K562 (cell line): ENCODE measurements around the gene RGL2. TPM values are rescaled to one million over a fixed set of nuclear protein-coding genes. Genes with fewer than 3 reads are reported as not detected.

Experiments
- ARID1B ChIP-seq: fragments of 450-650 bp; IDR thresholded peaks from 2 replicates; pipeline ENCODE4 v1.6.1; 2016; ENCODE audit warnings: antibody characterized with exemption, mild to moderate bottlenecking, inconsistent platforms
- ETV5 ChIP-seq: sonication (generic); formaldehyde crosslinking; IDR thresholded peaks from 2 replicates; pipeline ENCODE4 v1.4.0; 2020; ENCODE audit warnings: low read depth, mild to moderate bottlenecking, missing genetic modification reagents
- HIVEP1 ChIP-seq: fragments of 250-450 bp; sonication (Bioruptor Pico); IDR thresholded peaks from 2 replicates; pipeline ENCODE4 v1.4.0; 2020; ENCODE audit warnings: mild to moderate bottlenecking
- SIN3A ChIP-seq, 2 experiments: fragments of 150-350 bp in 1 of 2; IDR thresholded peaks; 2 replicates each; pipeline ENCODE4 v1.6.1; 2011 to 2016; ENCODE audit warnings: borderline replicate concordance in 2 of 2, low read depth in 2 of 2, low read length in 2 of 2, mild to moderate bottlenecking in 2 of 2, moderate library complexity in 2 of 2; ENCODE audit not compliant: control insufficient read depth in 1 of 2
- TEAD1 ChIP-seq, 2 experiments: fragments of 450-650 bp in 1 of 2; sonication (generic) in 1 of 2; formaldehyde crosslinking; IDR thresholded peaks; 2 replicates each; pipeline versions ENCODE4 v1.4.0 to v1.8.0; 2020 to 2022; ENCODE audit warnings: mild to moderate bottlenecking in 2 of 2, missing genetic modification reagents in 1 of 2
- ZNF197 ChIP-seq: fragments of 200-800 bp; sonication (Bioruptor generic); IDR thresholded peaks from 2 replicates; pipeline ENCODE4 v1.6.1; 2016; ENCODE audit warnings: low read depth, missing genetic modification characterization, missing compliant biosample characterization
- ZNF77 ChIP-seq: fragments of 250-450 bp; sonication (Bioruptor Pico); IDR thresholded peaks from 2 replicates; pipeline ENCODE4 v1.5.0; 2020
- ZSCAN29 ChIP-seq: fragments of 450-650 bp; IDR thresholded peaks from 2 replicates; pipeline ENCODE4 v1.6.1; 2017
- polyA plus RNA-seq, 8 experiments: library from polyadenylated mRNA; depleted of rRNA in 4 of 8; stranded (reverse) in 5 of 8; unstranded in 3 of 8; fragments of >200 nt; fragmentation: Nextera tagmentation in 2 of 8; fragmentation: Illumina TruSeq in 1 of 8; extraction: Ambion mirVana in 2 of 8; extraction: Trizol in 1 of 8; gene quantifications; 2 replicates each; pipeline versions ENCODE4 v1.2.1 to v1.2.3, GENCODE V29; 2011 to 2014; ENCODE audit warnings: inconsistent platforms in 1 of 8, missing spikeins in 1 of 8
- total RNA-seq, 7 experiments: library from RNA; depleted of rRNA in 6 of 7; stranded (reverse); fragments of >200 nt in 6 of 7; fragmentation: Illumina TruSeq in 2 of 7; extraction: Trizol in 2 of 7; gene quantifications; 2 replicates each; pipeline versions ENCODE4 v1.2.1 to v1.2.3, GENCODE V29; 2011 to 2021; ENCODE audit warnings: low replicate concordance in 1 of 7
- TF ChIP-seq, protein P1 (sequence below): fragments of 450-650 bp; IDR thresholded peaks from 2 replicates; pipeline ENCODE4 v1.6.1; 2018; ENCODE audit warnings: mild to moderate bottlenecking, low read depth; ENCODE audit not compliant: partially characterized antibody
- TF ChIP-seq, protein P2 (sequence below): IDR thresholded peaks from 2 replicates; pipeline ENCODE4 v1.6.1; 2014; ENCODE audit warnings: antibody characterized with exemption
- TF ChIP-seq, protein P3 (sequence below): fragments of 200-600 bp; sonication (generic); IDR thresholded peaks from one replicate; pipeline ENCODE4 v1.6.1; 2012; ENCODE audit warnings: mild to moderate bottlenecking, low read depth, low read length, inconsistent platforms

Gene RGL2
- total and polyA plus RNA-seq, 9 of the 15 experiments (the other 6 are each of a cell fraction or from before 2014, with no cell fraction given) = 1.8 to 57.1 (median 19.5) TPM

DNA sequence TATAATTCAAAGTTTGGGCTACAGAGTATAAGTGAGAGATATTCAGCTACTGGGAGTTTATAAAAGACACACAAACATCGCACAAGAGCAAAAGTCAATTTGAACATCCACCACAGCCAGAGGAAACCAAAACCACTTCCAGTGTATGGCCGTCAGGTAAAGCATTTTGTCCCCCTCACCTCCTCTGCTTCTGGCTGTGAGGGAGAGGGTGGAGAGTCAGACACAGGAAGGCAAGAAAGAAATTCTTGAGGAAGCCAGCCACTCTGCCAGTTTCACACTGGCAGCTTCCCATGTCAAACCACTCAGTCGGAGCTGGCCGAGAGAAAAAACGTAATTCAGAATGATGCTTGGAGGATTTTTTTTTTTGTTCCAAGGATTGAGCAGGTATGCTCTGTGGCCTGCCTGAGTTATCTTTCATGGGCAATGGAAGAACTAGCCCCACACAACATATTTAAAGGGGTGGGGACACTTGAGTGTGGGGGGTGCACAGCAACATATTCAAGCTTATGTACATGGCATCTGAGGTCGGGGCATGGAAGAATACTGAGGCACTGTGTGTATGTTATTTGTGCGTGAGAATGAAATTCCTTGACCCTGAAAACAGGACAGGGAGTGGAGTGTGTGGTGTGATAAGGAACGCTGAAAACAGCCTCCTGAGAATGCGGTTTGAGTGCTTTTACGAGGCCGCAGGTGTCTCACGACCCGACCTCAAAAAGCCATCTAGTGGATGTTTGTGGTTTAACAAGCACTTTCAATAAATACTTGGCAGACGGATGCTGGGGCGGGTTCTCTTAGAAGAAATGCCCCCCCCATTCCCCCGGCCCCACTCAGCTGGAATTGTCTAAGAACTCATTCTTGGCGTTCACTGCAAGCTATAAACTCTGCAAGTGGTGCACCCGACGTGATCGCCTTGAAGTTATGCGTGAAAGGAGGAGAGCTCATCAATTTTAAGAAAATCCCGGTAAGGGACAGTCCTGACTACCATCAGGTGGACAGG, 46.3 kb upstream of the RGL2 start (continued):
- TF ChIP-seq, protein P1, sequence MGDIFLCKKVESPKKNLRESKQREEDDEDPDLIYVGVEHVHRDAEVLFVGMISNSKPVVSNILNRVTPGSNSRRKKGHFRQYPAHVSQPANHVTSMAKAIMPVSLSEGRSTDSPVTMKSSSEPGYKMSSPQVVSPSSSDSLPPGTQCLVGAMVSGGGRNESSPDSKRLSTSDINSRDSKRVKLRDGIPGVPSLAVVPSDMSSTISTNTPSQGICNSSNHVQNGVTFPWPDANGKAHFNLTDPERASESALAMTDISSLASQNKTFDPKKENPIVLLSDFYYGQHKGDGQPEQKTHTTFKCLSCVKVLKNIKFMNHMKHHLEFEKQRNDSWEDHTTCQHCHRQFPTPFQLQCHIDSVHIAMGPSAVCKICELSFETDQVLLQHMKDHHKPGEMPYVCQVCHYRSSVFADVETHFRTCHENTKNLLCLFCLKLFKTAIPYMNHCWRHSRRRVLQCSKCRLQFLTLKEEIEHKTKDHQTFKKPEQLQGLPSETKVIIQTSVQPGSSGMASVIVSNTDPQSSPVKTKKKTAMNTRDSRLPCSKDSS = no peak
- TF ChIP-seq ZNF197 (no peak), ETV5 (CRISPR knock-in tag) (peak; percentile 61; the same call in 1 of the 2 replicates), HIVEP1 (no peak), ZNF77 (CRISPR knock-in tag) (no peak), ZSCAN29 (peak; percentile 61; the same call in 1 of the 2 replicates), ARID1B (peak; percentile 87), TEAD1 (CRISPR knock-in tag; IDR thresholded peaks at IDR 0.05) (peak; percentile 59 to 91; a peak in 2 of 4 replicates), SIN3A (IDR thresholded peaks at IDR 0.05; ENCODE audit: borderline replicate concordance in 2 of 2, control insufficient read depth in 1 of 2, low read depth in 2 of 2, low read length in 2 of 2) (no peak)
- TF ChIP-seq, protein P2, sequence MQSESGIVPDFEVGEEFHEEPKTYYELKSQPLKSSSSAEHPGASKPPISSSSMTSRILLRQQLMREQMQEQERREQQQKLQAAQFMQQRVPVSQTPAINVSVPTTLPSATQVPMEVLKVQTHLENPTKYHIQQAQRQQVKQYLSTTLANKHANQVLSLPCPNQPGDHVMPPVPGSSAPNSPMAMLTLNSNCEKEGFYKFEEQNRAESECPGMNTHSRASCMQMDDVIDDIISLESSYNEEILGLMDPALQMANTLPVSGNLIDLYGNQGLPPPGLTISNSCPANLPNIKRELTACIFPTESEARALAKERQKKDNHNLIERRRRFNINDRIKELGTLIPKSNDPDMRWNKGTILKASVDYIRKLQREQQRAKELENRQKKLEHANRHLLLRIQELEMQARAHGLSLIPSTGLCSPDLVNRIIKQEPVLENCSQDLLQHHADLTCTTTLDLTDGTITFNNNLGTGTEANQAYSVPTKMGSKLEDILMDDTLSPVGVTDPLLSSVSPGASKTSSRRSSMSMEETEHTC = 0 out of 2 replicates have a peak, but pooled peaks have one; percentile 21
- TF ChIP-seq, protein P3, sequence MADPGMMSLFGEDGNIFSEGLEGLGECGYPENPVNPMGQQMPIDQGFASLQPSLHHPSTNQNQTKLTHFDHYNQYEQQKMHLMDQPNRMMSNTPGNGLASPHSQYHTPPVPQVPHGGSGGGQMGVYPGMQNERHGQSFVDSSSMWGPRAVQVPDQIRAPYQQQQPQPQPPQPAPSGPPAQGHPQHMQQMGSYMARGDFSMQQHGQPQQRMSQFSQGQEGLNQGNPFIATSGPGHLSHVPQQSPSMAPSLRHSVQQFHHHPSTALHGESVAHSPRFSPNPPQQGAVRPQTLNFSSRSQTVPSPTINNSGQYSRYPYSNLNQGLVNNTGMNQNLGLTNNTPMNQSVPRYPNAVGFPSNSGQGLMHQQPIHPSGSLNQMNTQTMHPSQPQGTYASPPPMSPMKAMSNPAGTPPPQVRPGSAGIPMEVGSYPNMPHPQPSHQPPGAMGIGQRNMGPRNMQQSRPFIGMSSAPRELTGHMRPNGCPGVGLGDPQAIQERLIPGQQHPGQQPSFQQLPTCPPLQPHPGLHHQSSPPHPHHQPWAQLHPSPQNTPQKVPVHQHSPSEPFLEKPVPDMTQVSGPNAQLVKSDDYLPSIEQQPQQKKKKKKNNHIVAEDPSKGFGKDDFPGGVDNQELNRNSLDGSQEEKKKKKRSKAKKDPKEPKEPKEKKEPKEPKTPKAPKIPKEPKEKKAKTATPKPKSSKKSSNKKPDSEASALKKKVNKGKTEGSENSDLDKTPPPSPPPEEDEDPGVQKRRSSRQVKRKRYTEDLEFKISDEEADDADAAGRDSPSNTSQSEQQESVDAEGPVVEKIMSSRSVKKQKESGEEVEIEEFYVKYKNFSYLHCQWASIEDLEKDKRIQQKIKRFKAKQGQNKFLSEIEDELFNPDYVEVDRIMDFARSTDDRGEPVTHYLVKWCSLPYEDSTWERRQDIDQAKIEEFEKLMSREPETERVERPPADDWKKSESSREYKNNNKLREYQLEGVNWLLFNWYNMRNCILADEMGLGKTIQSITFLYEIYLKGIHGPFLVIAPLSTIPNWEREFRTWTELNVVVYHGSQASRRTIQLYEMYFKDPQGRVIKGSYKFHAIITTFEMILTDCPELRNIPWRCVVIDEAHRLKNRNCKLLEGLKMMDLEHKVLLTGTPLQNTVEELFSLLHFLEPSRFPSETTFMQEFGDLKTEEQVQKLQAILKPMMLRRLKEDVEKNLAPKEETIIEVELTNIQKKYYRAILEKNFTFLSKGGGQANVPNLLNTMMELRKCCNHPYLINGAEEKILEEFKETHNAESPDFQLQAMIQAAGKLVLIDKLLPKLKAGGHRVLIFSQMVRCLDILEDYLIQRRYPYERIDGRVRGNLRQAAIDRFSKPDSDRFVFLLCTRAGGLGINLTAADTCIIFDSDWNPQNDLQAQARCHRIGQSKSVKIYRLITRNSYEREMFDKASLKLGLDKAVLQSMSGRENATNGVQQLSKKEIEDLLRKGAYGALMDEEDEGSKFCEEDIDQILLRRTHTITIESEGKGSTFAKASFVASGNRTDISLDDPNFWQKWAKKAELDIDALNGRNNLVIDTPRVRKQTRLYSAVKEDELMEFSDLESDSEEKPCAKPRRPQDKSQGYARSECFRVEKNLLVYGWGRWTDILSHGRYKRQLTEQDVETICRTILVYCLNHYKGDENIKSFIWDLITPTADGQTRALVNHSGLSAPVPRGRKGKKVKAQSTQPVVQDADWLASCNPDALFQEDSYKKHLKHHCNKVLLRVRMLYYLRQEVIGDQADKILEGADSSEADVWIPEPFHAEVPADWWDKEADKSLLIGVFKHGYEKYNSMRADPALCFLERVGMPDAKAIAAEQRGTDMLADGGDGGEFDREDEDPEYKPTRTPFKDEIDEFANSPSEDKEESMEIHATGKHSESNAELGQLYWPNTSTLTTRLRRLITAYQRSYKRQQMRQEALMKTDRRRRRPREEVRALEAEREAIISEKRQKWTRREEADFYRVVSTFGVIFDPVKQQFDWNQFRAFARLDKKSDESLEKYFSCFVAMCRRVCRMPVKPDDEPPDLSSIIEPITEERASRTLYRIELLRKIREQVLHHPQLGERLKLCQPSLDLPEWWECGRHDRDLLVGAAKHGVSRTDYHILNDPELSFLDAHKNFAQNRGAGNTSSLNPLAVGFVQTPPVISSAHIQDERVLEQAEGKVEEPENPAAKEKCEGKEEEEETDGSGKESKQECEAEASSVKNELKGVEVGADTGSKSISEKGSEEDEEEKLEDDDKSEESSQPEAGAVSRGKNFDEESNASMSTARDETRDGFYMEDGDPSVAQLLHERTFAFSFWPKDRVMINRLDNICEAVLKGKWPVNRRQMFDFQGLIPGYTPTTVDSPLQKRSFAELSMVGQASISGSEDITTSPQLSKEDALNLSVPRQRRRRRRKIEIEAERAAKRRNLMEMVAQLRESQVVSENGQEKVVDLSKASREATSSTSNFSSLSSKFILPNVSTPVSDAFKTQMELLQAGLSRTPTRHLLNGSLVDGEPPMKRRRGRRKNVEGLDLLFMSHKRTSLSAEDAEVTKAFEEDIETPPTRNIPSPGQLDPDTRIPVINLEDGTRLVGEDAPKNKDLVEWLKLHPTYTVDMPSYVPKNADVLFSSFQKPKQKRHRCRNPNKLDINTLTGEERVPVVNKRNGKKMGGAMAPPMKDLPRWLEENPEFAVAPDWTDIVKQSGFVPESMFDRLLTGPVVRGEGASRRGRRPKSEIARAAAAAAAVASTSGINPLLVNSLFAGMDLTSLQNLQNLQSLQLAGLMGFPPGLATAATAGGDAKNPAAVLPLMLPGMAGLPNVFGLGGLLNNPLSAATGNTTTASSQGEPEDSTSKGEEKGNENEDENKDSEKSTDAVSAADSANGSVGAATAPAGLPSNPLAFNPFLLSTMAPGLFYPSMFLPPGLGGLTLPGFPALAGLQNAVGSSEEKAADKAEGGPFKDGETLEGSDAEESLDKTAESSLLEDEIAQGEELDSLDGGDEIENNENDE = no peak
